GM19438 (cell line): ENCODE data around the gene TBATA.
A peak's percentile ranks its signal among the peaks of the same experiment; 100 is the strongest.

Source experiments
- ATAC-seq: cut with Tn5 transposase; IDR thresholded peaks from one replicate; pipeline ENCODE4 v1.9.1; 2021; ENCODE audit warnings: low read depth; ENCODE audit not compliant: unreplicated experiment

TBATA gene

GRCh38 chr10:70785190-70785589 is at the start of gene TBATA:
TSS of gene TBATA (minus strand) at chr10:70785377. CDS start at chr10:70783379, 1,998 bp downstream.
- no peak for ATAC-seq

GRCh38 chr10:70834441-70835151 is 49.4 kb upstream of the TBATA start:
- no peak for ATAC-seq

GRCh38 chr10:70834021-70834420 is 48.8 kb upstream of the TBATA start:
- no peak for ATAC-seq

- ATAC-seq = no peak
These were observed 48.4 kb upstream of the TBATA start for GRCh38 chr10:70833601-70834000.

- ATAC-seq = no peak
These were observed 47.8 kb upstream of the TBATA start for GRCh38 chr10:70832852-70833528.

- ATAC-seq = no peak
These were observed 47.0 kb upstream of the TBATA start for GRCh38 chr10:70832221-70832620.

- ATAC-seq = no peak
These were observed 45.0 kb upstream of the TBATA start for GRCh38 chr10:70830164-70830563.

GRCh38 chr10:70829543-70829942 is 44.4 kb upstream of the TBATA start:
- ATAC-seq = no peak

- no peak for ATAC-seq
These were observed 43.7 kb upstream of the TBATA start for GRCh38 chr10:70828923-70829322.

- no peak for ATAC-seq
These were observed 42.0 kb upstream of the TBATA start for GRCh38 chr10:70827086-70827757.

GRCh38 chr10:70822076-70822820 is 37.1 kb upstream of the TBATA start:
- ATAC-seq = no peak

GRCh38 chr10:70820976-70821750 is 36.0 kb upstream of the TBATA start:
- ATAC-seq = no peak

- ATAC-seq = peak; percentile 38
These were observed 31.2 kb upstream of the TBATA start for GRCh38 chr10:70816220-70816894.

GRCh38 chr10:70815504-70816219 is 30.5 kb upstream of the TBATA start, which contains the start of gene SGPL1:
TSS of gene SGPL1 (plus strand) at chr10:70815948. CDS start at chr10:70816854, 906 bp downstream.
- peak; percentile 79 for ATAC-seq

- ATAC-seq = no peak
These were observed 28.9 kb upstream of the TBATA start for GRCh38 chr10:70814126-70814525.

GRCh38 chr10:70812814-70813213 is 27.6 kb upstream of the TBATA start:
- ATAC-seq = no peak

- no peak for ATAC-seq
These were observed 26.7 kb upstream of the TBATA start for GRCh38 chr10:70811881-70812280.

- no peak for ATAC-seq
These were observed 25.8 kb upstream of the TBATA start for GRCh38 chr10:70810967-70811366.

- no peak for ATAC-seq
These were observed 24.5 kb upstream of the TBATA start for GRCh38 chr10:70809726-70810125.
